Tongue (tissue), 3 donors: ENCODE data around the gene CDHR5. TPM values are rescaled to one million over a fixed set of nuclear protein-coding genes. Genes with fewer than 3 reads are reported as not detected.

Source experiments
- DNase-seq: peaks from one replicate; pipeline ENCODE4 v3.0.0-alpha.2; 2015
- small RNA-seq: library from RNA; depleted of rRNA; stranded (forward); fragments of <200 nt; gene quantifications from one replicate; pipeline ENCODE3, GENCODE V24; 2014; ENCODE audit warnings: low replicate concordance
- total RNA-seq: library from RNA; depleted of rRNA; stranded (reverse); fragments of >200 nt; gene quantifications from one replicate; pipeline ENCODE4 v1.2.3, GENCODE V29; 2014

The CDHR5 gene
- total RNA-seq, 1 donor from 2014 or later = not detected

DNA sequence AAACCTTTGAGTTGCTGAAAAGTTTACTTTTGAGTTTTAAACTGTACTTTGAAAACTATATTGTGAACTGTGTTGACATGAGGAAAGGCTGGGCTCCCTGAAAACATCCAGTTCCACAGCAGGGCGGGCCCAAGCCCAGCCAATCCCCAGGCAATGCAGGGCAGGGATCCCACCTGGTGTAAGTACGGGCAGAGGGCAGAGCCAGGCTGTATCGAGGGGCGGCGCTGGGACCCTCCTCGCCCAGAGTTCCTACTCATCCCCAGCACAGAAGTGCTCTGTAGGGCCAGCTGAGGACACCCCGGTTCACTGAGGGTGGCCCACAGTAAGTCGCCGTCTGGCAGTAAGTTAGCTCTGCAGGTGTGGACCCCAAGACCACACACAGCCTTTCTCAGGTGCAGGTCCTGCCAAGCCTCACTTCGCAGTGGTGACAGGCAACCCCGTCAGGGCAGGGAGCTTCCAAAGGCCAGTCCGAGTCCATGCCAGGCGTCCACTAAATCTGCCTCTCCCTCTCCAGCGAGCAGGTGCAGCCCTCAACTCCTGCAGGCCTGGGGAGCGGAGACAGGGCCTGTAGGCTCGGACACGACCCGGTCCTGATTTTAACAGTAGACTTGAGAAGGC is 57.6 kb downstream of the CDHR5 start:
- DNase-seq = no peak

Small RNA genes lying within 50 kb of the gene (small RNA-seq; reads per million reads assigned to genes)
- 4.6 reads per million, percentile 92 among the genes with 10 or more reads in this experiment for gene MIR210

Other genes with a start within 250 kb of the CDHR5 start
- 39.2 TPM for gene PKP3, start 230.7 kb downstream of the CDHR5 start, total RNA-seq
- 10.7 TPM for gene SIGIRR, start 210.0 kb downstream of the CDHR5 start, total RNA-seq
- 2.1 TPM for gene ANO9, start 182.9 kb downstream of the CDHR5 start, total RNA-seq
- 20.1 TPM for gene PTDSS2, start 174.7 kb downstream of the CDHR5 start, total RNA-seq
- gene RNH1, start 117.7 kb downstream of the CDHR5 start, total RNA-seq = 155 TPM
- gene HRAS, start 89.4 kb downstream of the CDHR5 start, total RNA-seq = 50.7 TPM
- gene LRRC56, start 87.4 kb downstream of the CDHR5 start, total RNA-seq = 2.1 TPM
- 0.82 TPM for gene LMNTD2, start 64.2 kb downstream of the CDHR5 start, total RNA-seq
- gene RASSF7, start 64.0 kb downstream of the CDHR5 start, total RNA-seq = 7.3 TPM
- gene PHRF1, start 48.5 kb downstream of the CDHR5 start, total RNA-seq = 26.5 TPM
- 12.5 TPM for gene IRF7, start 9.0 kb downstream of the CDHR5 start, total RNA-seq
- 21.6 TPM for gene SCT, start 2.2 kb upstream of the CDHR5 start, total RNA-seq
- not detected for gene DRD4, start 12.3 kb upstream of the CDHR5 start, total RNA-seq
- 18.8 TPM for gene DEAF1, start 70.3 kb upstream of the CDHR5 start, total RNA-seq
- gene TMEM80, start 70.9 kb upstream of the CDHR5 start, total RNA-seq = 10.1 TPM
- gene EPS8L2, start 81.3 kb upstream of the CDHR5 start, total RNA-seq = 88.3 TPM
- gene TALDO1, start 122.5 kb upstream of the CDHR5 start, total RNA-seq = 79.3 TPM
- gene GATD1, start 152.5 kb upstream of the CDHR5 start, total RNA-seq = 17.4 TPM
- gene CEND1, start 165.1 kb upstream of the CDHR5 start, total RNA-seq = not detected
- 7.5 TPM for gene SLC25A22, start 173.3 kb upstream of the CDHR5 start, total RNA-seq
- gene PIDD1, start 180.3 kb upstream of the CDHR5 start, total RNA-seq = 13.4 TPM
- gene RPLP2, start 185.0 kb upstream of the CDHR5 start, total RNA-seq = 259 TPM
- gene PNPLA2, start 194.0 kb upstream of the CDHR5 start, total RNA-seq = 29.8 TPM
- 22.6 TPM for gene CRACR2B, start 203.0 kb upstream of the CDHR5 start, total RNA-seq
- 181 TPM for gene CD151, start 208.0 kb upstream of the CDHR5 start, total RNA-seq
- gene POLR2L, start 217.6 kb upstream of the CDHR5 start, total RNA-seq = 11.9 TPM
- gene TSPAN4, start 217.9 kb upstream of the CDHR5 start, total RNA-seq = 44.6 TPM